Endothelial cell of umbilical vein (primary cell): ENCODE data around the gene PLPPR2. TPM values are rescaled to one million over a fixed set of nuclear protein-coding genes. Genes with fewer than 3 reads are reported as not detected.

Experiments used
- BruUV-seq: library from RNA; stranded (reverse); fragments of 400-500 nt; replicated peaks from 2 replicates; lab custom pipeline; 2021; lab: Mats Ljungman, UMichigan
- CTCF ChIA-PET: fragments of 300-600, 350-600 bp; sonication (Branson Sonifier 250); formaldehyde crosslinking; loops from one replicate; lab custom pipeline; 2021; ENCODE audit warnings: antibody characterized with exemption, inconsistent platforms; lab: Charles Lee
- POLR2A ChIA-PET: fragments of 300-600, 350-600 bp; sonication (Branson Sonifier 250); formaldehyde crosslinking; loops from one replicate; lab custom pipeline; 2021; ENCODE audit warnings: antibody characterized with exemption, inconsistent platforms; lab: Charles Lee
- DNase-seq: peaks from one replicate; pipeline ENCODE4 v3.0.0-alpha.2; 2011; ENCODE audit warnings: low read depth, low spot score
- FAIRE-seq: peaks from 2 replicates; lab custom pipeline; 2011; peaks lifted over from hg19 to GRCh38; lab: Jason Lieb, UNC
- H2AFZ ChIP-seq: 2 replicates; pipeline ENCODE4 v1.6.0; 2012; ENCODE audit warnings: low read depth, low read length, control low read depth, inconsistent platforms
- H3K27ac ChIP-seq: 2 replicates; pipeline ENCODE4 v1.5.1; 2011; ENCODE audit warnings: low read depth, mild to moderate bottlenecking, control low read depth, low read length, moderate library complexity; ENCODE audit not compliant: insufficient read depth
- H3K27me3 ChIP-seq, 2 experiments: 2 replicates each; pipeline versions ENCODE4 v1.6.0 to v1.6.1; 2011; ENCODE audit warnings: low read length in 2 of 2, mixed read lengths in 1 of 2; ENCODE audit not compliant: control insufficient read depth in 2 of 2, insufficient read depth in 2 of 2
- H3K36me3 ChIP-seq, 2 experiments: 2 replicates in 1 of 2; 3 replicates in 1 of 2; pipeline ENCODE4 v1.5.1; 2011; ENCODE audit warnings: low read length in 2 of 2, mild to moderate bottlenecking in 1 of 2, moderate library complexity in 1 of 2; ENCODE audit not compliant: control insufficient read depth in 2 of 2, insufficient read depth in 2 of 2; ENCODE audit errors: extremely low read depth in 1 of 2
- H3K4me1 ChIP-seq: 3 replicates; pipeline ENCODE4 v1.5.1; 2011; ENCODE audit warnings: mild to moderate bottlenecking, low read length; ENCODE audit not compliant: control insufficient read depth, insufficient read depth; ENCODE audit errors: extremely low read depth
- H3K4me2 ChIP-seq: 2 replicates; pipeline ENCODE4 v1.6.1; 2011; ENCODE audit warnings: low read length, control low read depth, mixed read lengths; ENCODE audit not compliant: insufficient read depth
- H3K4me3 ChIP-seq, 3 experiments: fragments of 200-600 bp in 1 of 3; sonication (generic), shearing (Covaris generic) in 1 of 3; replicated peaks in 1 of 3; 2 replicates each; pipeline ENCODE4 v1.5.1; 2011 to 2016; ENCODE audit warnings: control low read depth in 3 of 3, low read length in 3 of 3, mild to moderate bottlenecking in 2 of 3, inconsistent platforms in 1 of 3, low read depth in 1 of 3, moderate library complexity in 1 of 3; ENCODE audit not compliant: insufficient read depth in 1 of 3
- H3K79me2 ChIP-seq: 2 replicates; pipeline ENCODE4 v1.6.0; 2012; ENCODE audit warnings: low read length, inconsistent platforms; ENCODE audit not compliant: control insufficient read depth, insufficient read depth
- H3K9ac ChIP-seq: replicated peaks from 2 replicates; pipeline ENCODE3; 2011; ENCODE audit warnings: low read length, control low read depth; ENCODE audit not compliant: insufficient read depth; ENCODE audit errors: extremely low read depth
- H3K9me1 ChIP-seq: replicated peaks from 3 replicates; pipeline ENCODE4 v1.6.0; 2011; ENCODE audit warnings: mild to moderate bottlenecking, low read length; ENCODE audit not compliant: control insufficient read depth, insufficient read depth; ENCODE audit errors: extremely low read depth
- H3K9me3 ChIP-seq: replicated peaks from 2 replicates; pipeline ENCODE4 v1.5.1; 2012; ENCODE audit warnings: low read length, inconsistent platforms; ENCODE audit not compliant: control insufficient read depth, insufficient read depth
- H4K20me1 ChIP-seq: replicated peaks from 2 replicates; pipeline ENCODE3; 2011; ENCODE audit warnings: mild to moderate bottlenecking, low read length; ENCODE audit not compliant: control insufficient read depth, insufficient read depth; ENCODE audit errors: extremely low read depth
- EZH2 ChIP-seq: IDR thresholded peaks from 2 replicates; pipeline ENCODE4 v1.6.1; 2012; ENCODE audit warnings: borderline replicate concordance, low read depth, mild to moderate bottlenecking, moderate library complexity, low read length, inconsistent platforms; ENCODE audit not compliant: severe bottlenecking
- FOS ChIP-seq: IDR thresholded peaks from 2 replicates; pipeline ENCODE4 v1.6.1; 2011; ENCODE audit warnings: mild to moderate bottlenecking, low read length, moderate library complexity, borderline replicate concordance; ENCODE audit not compliant: insufficient read depth
- GATA2 ChIP-seq: IDR thresholded peaks from 2 replicates; pipeline ENCODE4 v1.7.0; 2011; ENCODE audit warnings: low read depth, mild to moderate bottlenecking, moderate library complexity, mixed read lengths, low read length; ENCODE audit not compliant: insufficient read length, insufficient read depth
- JUN ChIP-seq: IDR thresholded peaks from 2 replicates; pipeline ENCODE4 v1.6.1; 2011; ENCODE audit warnings: borderline replicate concordance, low read depth; ENCODE audit not compliant: insufficient read length, insufficient read depth
- MYC ChIP-seq: IDR thresholded peaks from one replicate; pipeline ENCODE4 v1.6.1; 2011; ENCODE audit warnings: mild to moderate bottlenecking, low read depth, low read length
- POLR2A ChIP-seq: IDR thresholded peaks from 2 replicates; pipeline ENCODE4 v1.6.1; 2012; ENCODE audit warnings: low read depth, mild to moderate bottlenecking, control low read depth, low read length
- POLR2AphosphoS5 ChIP-seq: IDR thresholded peaks from 2 replicates; pipeline ENCODE4 v1.6.1; 2012; ENCODE audit warnings: low read depth, mild to moderate bottlenecking, control low read depth, low read length, moderate library complexity; ENCODE audit not compliant: insufficient read depth
- dilution Hi-C: fragments of 300-500 bp; cut with MboI; formaldehyde crosslinking; loops from one replicate; pipeline ENCODE4 v1.15.0; 2019; ENCODE audit warnings: low sequenced_read_pairs; ENCODE audit not compliant: extremely low pct_ligation_motif_present
- intact Hi-C: fragments of 100-400 bp; cut with micrococcal nuclease; formaldehyde crosslinking; loops from one replicate; pipeline ENCODE4 v1.10.0; 2022
- polyA plus RNA-seq, 4 experiments: library from polyadenylated mRNA; depleted of rRNA in 3 of 4; stranded (reverse) in 3 of 4; unstranded in 1 of 4; fragments of >200 nt; gene quantifications; 2 replicates each; pipeline versions ENCODE4 v1.2.1 to v1.2.3, GENCODE V29; 2011 to 2012; ENCODE audit warnings: missing spikeins in 1 of 4
- total RNA-seq: library from RNA; stranded (reverse); gene quantifications from 2 replicates; pipeline ENCODE4 v1.2.3, GENCODE V29; 2021
- TF ChIP-seq, protein P1 (sequence below): IDR thresholded peaks from 2 replicates; pipeline ENCODE4 v1.6.1; 2011; ENCODE audit not compliant: insufficient read depth, insufficient read length
- TF ChIP-seq, protein P2 (sequence below), 2 donors: IDR thresholded peaks; 1 replicate in 1 of 2; 2 replicates in 1 of 2; pipeline ENCODE4 v1.5.1; 2011; ENCODE audit warnings: low read length in 2 of 2, mild to moderate bottlenecking in 2 of 2, moderate library complexity in 2 of 2, control low read depth in 1 of 2, inconsistent platforms in 1 of 2, low read depth in 1 of 2; ENCODE audit not compliant: insufficient read depth in 1 of 2; ENCODE audit errors: extremely low read depth in 1 of 2

Gene PLPPR2
- total and polyA plus RNA-seq, 2 donors (not counting 3 experiments of a cell fraction or from before 2014, with no cell fraction given): 23.7 to 28.7 TPM

DNA sequence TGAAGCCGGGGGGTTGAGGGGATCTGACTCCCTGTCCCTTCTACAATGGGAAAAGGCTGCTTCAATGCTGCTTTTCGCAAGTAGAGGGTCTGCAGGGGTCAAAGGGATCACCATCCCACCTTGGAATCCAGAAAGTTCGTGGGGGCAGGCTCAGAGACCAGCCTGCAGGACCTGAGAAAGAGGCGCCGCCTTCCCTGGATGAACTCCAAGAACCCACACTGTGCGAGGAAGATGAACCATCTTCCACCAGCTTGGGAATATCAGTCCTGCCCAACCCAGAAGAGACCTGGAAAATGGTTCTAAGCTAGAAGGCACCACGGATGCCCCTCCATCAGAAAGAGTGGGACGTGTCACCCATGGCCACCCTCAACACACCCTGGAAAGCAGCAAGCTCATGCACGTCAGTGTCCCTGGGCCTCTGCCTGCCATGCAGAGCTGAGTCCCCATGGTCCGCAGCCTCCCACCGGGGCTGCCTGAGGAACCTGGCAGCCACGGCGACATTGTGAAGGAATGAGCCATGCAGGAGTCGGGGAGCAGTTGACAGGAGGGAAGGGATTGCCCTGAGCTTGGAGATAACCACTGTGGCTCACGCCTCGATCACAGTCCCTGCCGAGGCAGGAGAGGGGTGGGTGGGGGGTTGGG is 30.4 kb upstream of the PLPPR2 start:
- no peak overlapping the region for H2AFZ ChIP-seq
- H3K4me1 ChIP-seq: peaks cover 7% of the 10 kb centered on the region
- TF ChIP-seq, protein P1, sequence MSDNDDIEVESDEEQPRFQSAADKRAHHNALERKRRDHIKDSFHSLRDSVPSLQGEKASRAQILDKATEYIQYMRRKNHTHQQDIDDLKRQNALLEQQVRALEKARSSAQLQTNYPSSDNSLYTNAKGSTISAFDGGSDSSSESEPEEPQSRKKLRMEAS: no peak
- no peaks in the 10 kb centered on the region for H3K9me3 ChIP-seq
- H3K4me3 ChIP-seq: no peak overlapping the region
- intact Hi-C loops: no loop called here
- no peaks in the 10 kb centered on the region for H3K27me3 ChIP-seq
- DNase-seq: no peak
- dilution Hi-C loops: no loop called here
- no peak overlapping the region for H3K27ac ChIP-seq
- H3K79me2 ChIP-seq: no peaks in the 10 kb centered on the region
- H4K20me1 ChIP-seq: no peaks in the 10 kb centered on the region
- no peak overlapping the region for H3K9ac ChIP-seq
- no TSS peak for BruUV-seq
- CTCF ChIA-PET: interaction anchor here (1.4 to 2.2 kb wide), 4 partner anchors 15 to 50 kb away, joined by 3 to 10 read pairs (median 4); partner anchors contain the start of gene RAB3D
- H3K9me1 ChIP-seq: no peaks in the 10 kb centered on the region
- peaks cover 0 to 9% of the 10 kb centered on the region in 2 experiments for H3K36me3 ChIP-seq
- POLR2A ChIA-PET: interaction anchor here (0.7 kb wide), 1 partner anchor 28 kb away, joined by 3 read pairs; no protein-coding TSS in a partner anchor
- no peak for FAIRE-seq
- no peak overlapping the region for H3K4me2 ChIP-seq

DNA sequence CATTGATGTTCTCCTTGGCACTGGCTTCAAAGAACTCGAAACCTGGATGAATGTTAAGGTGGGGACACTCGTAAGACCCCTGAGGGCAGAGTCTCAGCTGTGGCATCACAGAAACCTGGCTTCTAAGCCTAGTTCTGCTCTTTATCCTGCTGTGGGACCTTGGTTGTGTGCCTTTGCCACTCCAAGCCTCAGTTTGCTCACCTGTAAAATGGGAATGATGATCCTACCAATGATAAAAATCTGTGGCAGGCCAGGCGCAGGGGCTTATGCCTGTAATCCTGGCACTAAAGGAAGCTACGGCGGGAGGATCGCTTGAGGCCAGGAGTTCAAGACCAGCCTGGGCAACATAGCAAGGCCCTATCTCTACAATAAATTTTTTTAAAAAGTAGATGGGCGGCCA is 29.7 kb upstream of the PLPPR2 start:
- Histone ChIP-seq H3K4me2 (no peak overlapping the region), H3K4me3 (no peak overlapping the region), H3K27ac (no peak overlapping the region), H2AFZ (no peak overlapping the region), H3K9ac (no peak overlapping the region), H3K9me3 (no peaks in the 10 kb centered on the region), H4K20me1 (no peaks in the 10 kb centered on the region), H3K79me2 (no peaks in the 10 kb centered on the region), H3K9me1 (no peaks in the 10 kb centered on the region), H3K36me3 (peaks cover 0 to 14% of the 10 kb centered on the region in 2 experiments), H3K27me3 (no peaks in the 10 kb centered on the region), H3K4me1 (peaks cover 7% of the 10 kb centered on the region)
- FAIRE-seq: no peak
- intact Hi-C loops (no loop called here), dilution Hi-C loops (no loop called here)
- no peak for TF ChIP-seq EZH2
- no peak for TF ChIP-seq POLR2AphosphoS5
- TF ChIP-seq MYC: no peak
- TF ChIP-seq, protein P1: no peak
- TF ChIP-seq FOS: no peak
- TF ChIP-seq JUN: no peak
- no peak for TF ChIP-seq POLR2A
- no peak for TF ChIP-seq GATA2
- TF ChIP-seq, protein P2, sequence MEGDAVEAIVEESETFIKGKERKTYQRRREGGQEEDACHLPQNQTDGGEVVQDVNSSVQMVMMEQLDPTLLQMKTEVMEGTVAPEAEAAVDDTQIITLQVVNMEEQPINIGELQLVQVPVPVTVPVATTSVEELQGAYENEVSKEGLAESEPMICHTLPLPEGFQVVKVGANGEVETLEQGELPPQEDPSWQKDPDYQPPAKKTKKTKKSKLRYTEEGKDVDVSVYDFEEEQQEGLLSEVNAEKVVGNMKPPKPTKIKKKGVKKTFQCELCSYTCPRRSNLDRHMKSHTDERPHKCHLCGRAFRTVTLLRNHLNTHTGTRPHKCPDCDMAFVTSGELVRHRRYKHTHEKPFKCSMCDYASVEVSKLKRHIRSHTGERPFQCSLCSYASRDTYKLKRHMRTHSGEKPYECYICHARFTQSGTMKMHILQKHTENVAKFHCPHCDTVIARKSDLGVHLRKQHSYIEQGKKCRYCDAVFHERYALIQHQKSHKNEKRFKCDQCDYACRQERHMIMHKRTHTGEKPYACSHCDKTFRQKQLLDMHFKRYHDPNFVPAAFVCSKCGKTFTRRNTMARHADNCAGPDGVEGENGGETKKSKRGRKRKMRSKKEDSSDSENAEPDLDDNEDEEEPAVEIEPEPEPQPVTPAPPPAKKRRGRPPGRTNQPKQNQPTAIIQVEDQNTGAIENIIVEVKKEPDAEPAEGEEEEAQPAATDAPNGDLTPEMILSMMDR (IDR thresholded peaks at IDR 0.05; ENCODE audit: extremely low read depth in 1 of 2, insufficient read depth in 1 of 2, low read depth in 1 of 2, low read length in 2 of 2): no peak
- no TSS peak for BruUV-seq
- POLR2A ChIA-PET: no interaction called here
- DNase-seq: no peak
- CTCF ChIA-PET: interaction anchor here (0.9 to 2.2 kb wide), 4 partner anchors 19 to 56 kb away, joined by 3 to 10 read pairs (median 4); no protein-coding TSS in a partner anchor
